HUES48 (cell line): ENCODE results near the gene BANF2.
"Not testable (repeated sequence)": the region's sequence is repeated elsewhere in the genome, so short reads cannot be mapped to it uniquely, and the experiment has no call there.

Experiments used
- H3K27ac ChIP-seq: one replicate; pipeline ENCODE4 v1.7.0; 2013; ENCODE audit warnings: low read depth, low read length, inconsistent platforms
- H3K27me3 ChIP-seq: 2 replicates; pipeline ENCODE4 v1.6.1; 2013; ENCODE audit warnings: mild to moderate bottlenecking, low read length; ENCODE audit not compliant: control insufficient read depth, insufficient read depth
- H3K36me3 ChIP-seq: 2 replicates; pipeline ENCODE4 v1.6.1; 2013; ENCODE audit warnings: low read length; ENCODE audit not compliant: control insufficient read depth, insufficient read depth
- H3K4me1 ChIP-seq: 2 replicates; pipeline ENCODE4 v1.6.1; 2013; ENCODE audit warnings: mild to moderate bottlenecking, low read length; ENCODE audit not compliant: control insufficient read depth, insufficient read depth
- H3K4me3 ChIP-seq: 2 replicates; pipeline ENCODE4 v1.5.1; 2013; ENCODE audit warnings: mild to moderate bottlenecking, low read depth, low read length
- H3K9ac ChIP-seq: 2 replicates; pipeline ENCODE4 v1.6.1; 2013; ENCODE audit warnings: mild to moderate bottlenecking, low read depth, low read length, moderate library complexity
- H3K9me3 ChIP-seq: 2 replicates; pipeline ENCODE4 v1.6.1; 2013; ENCODE audit warnings: low read length; ENCODE audit not compliant: control insufficient read depth, insufficient read depth

The BANF2 gene

GRCh38 chr20:17657079-17657825, 42.5 kb upstream of the BANF2 start:
- H3K27ac ChIP-seq, result no peak overlapping the region
- H3K4me3 ChIP-seq, result no peak overlapping the region
- H3K9me3 ChIP-seq, result no peaks in the 10 kb centered on the region

GRCh38 chr20:17657898-17658647, 41.7 kb upstream of the BANF2 start:
- no peak overlapping the region for H3K27ac ChIP-seq
- no peak overlapping the region for H3K9ac ChIP-seq
- no peaks in the 10 kb centered on the region for H3K9me3 ChIP-seq
- H3K27me3 ChIP-seq, result no peaks in the 10 kb centered on the region
- peaks cover 32% of the 10 kb centered on the region for H3K36me3 ChIP-seq
- H3K4me1 ChIP-seq, result peaks cover 20% of the 10 kb centered on the region
- no peak overlapping the region for H3K4me3 ChIP-seq

More at GRCh38 chr20:17657079-17657825, 42.5 kb upstream of the BANF2 start:
- Histone ChIP-seq H3K4me1 (peaks cover 20% of the 10 kb centered on the region), H3K36me3 (peaks cover 32% of the 10 kb centered on the region), H3K27me3 (no peaks in the 10 kb centered on the region), H3K9ac (no peak overlapping the region)

GRCh38 chr20:17658648-17658993, 41.1 kb upstream of the BANF2 start:
- Histone ChIP-seq H3K36me3 (peaks cover 32% of the 10 kb centered on the region), H3K27ac (no peak overlapping the region), H3K27me3 (no peaks in the 10 kb centered on the region), H3K9me3 (no peaks in the 10 kb centered on the region), H3K4me3 (no peak overlapping the region), H3K9ac (no peak overlapping the region), H3K4me1 (peaks cover 26% of the 10 kb centered on the region)

GRCh38 chr20:17659344-17659743, 40.4 kb upstream of the BANF2 start:
- not testable (repeated sequence) for H3K27ac ChIP-seq, H3K9me3 ChIP-seq, H3K9ac ChIP-seq, H3K4me3 ChIP-seq, H3K27me3 ChIP-seq
- peaks cover 32% of the 10 kb centered on the region for H3K4me1 ChIP-seq
- peaks cover 27% of the 10 kb centered on the region for H3K36me3 ChIP-seq

- Histone ChIP-seq H3K36me3 (peaks cover 24% of the 10 kb centered on the region), H3K27me3 (no peaks in the 10 kb centered on the region), H3K9ac (no peak overlapping the region), H3K27ac (no peak overlapping the region), H3K4me1 (peaks cover 28% of the 10 kb centered on the region), H3K4me3 (no peak overlapping the region), H3K9me3 (no peaks in the 10 kb centered on the region)
Measured at GRCh38 chr20:17659801-17660200, 40.0 kb upstream of the BANF2 start.

- H3K9me3 ChIP-seq, result no peaks in the 10 kb centered on the region
- H3K4me3 ChIP-seq, result no peak overlapping the region
- H3K9ac ChIP-seq, result no peak overlapping the region
- peaks cover 24% of the 10 kb centered on the region for H3K36me3 ChIP-seq
- H3K27ac ChIP-seq, result no peak overlapping the region
- H3K4me1 ChIP-seq, result peaks cover 21% of the 10 kb centered on the region; the same call in 1 of the 2 replicates
- H3K27me3 ChIP-seq, result no peaks in the 10 kb centered on the region
Measured at GRCh38 chr20:17660667-17661066, 39.1 kb upstream of the BANF2 start.

- H3K4me3 ChIP-seq, result no peak overlapping the region
- no peaks in the 10 kb centered on the region for H3K9me3 ChIP-seq
- H3K27ac ChIP-seq, result no peak overlapping the region
- H3K27me3 ChIP-seq, result no peaks in the 10 kb centered on the region
- H3K9ac ChIP-seq, result no peak overlapping the region
- peaks cover 19% of the 10 kb centered on the region for H3K4me1 ChIP-seq
- H3K36me3 ChIP-seq, result peaks cover 22% of the 10 kb centered on the region
Measured at GRCh38 chr20:17661121-17661744, 38.5 kb upstream of the BANF2 start.

GRCh38 chr20:17662333-17663039, 37.3 kb upstream of the BANF2 start:
- Histone ChIP-seq H3K36me3 (peaks cover 21% of the 10 kb centered on the region), H3K4me1 (peaks cover 17% of the 10 kb centered on the region)

GRCh38 chr20:17663040-17663399, 36.7 kb upstream of the BANF2 start:
- H3K4me3 ChIP-seq, result no peak overlapping the region
- no peaks in the 10 kb centered on the region for H3K27me3 ChIP-seq
- no peak overlapping the region for H3K27ac ChIP-seq
- H3K4me1 ChIP-seq, result peaks cover 17% of the 10 kb centered on the region
- H3K9ac ChIP-seq, result no peak overlapping the region
- H3K36me3 ChIP-seq, result peaks cover 17% of the 10 kb centered on the region
- no peaks in the 10 kb centered on the region for H3K9me3 ChIP-seq

More at GRCh38 chr20:17662333-17663039, 37.3 kb upstream of the BANF2 start:
- Histone ChIP-seq H3K9me3 (no peaks in the 10 kb centered on the region), H3K27ac (no peak overlapping the region), H3K4me3 (no peak overlapping the region), H3K27me3 (no peaks in the 10 kb centered on the region), H3K9ac (no peak overlapping the region)

- H3K9ac ChIP-seq, result no peak overlapping the region
- peak overlapping the region; percentile 34 for H3K27ac ChIP-seq
- H3K4me3 ChIP-seq, result no peak overlapping the region
- H3K4me1 ChIP-seq, result peaks cover 17% of the 10 kb centered on the region
- H3K27me3 ChIP-seq, result no peaks in the 10 kb centered on the region
- no peaks in the 10 kb centered on the region for H3K9me3 ChIP-seq
- peaks cover 13% of the 10 kb centered on the region for H3K36me3 ChIP-seq
Measured at GRCh38 chr20:17663486-17663885, 36.3 kb upstream of the BANF2 start.
